Panc1 (cell line): ENCODE results near the gene MED12L. TPM values are rescaled to one million over a fixed set of nuclear protein-coding genes. Genes with fewer than 3 reads are reported as not detected.

Experiments
- ATAC-seq: fragments of 200-7000 bp; cut with Tn5 transposase; 2 replicates; pipeline ENCODE4 v1.9.1; 2020; ENCODE audit warnings: mild to moderate bottlenecking, moderate library complexity
- BruUV-seq: library from RNA; stranded (reverse); fragments of 400-500 nt; replicated peaks from 2 replicates; lab custom pipeline; 2021; lab: Mats Ljungman, UMichigan
- CTCF ChIA-PET: fragments of 300-600 bp; sonication (Branson Sonifier 250); formaldehyde crosslinking; loops from one replicate; lab custom pipeline; 2022; ENCODE audit warnings: antibody characterized with exemption; lab: Charles Lee
- POLR2A ChIA-PET: fragments of 300-600 bp; sonication (Branson Sonifier 250); formaldehyde crosslinking; loops from one replicate; lab custom pipeline; 2022; ENCODE audit warnings: antibody characterized with exemption; lab: Charles Lee
- DNase-seq: peaks from one replicate; pipeline ENCODE4 v3.0.0-alpha.2; 2010; ENCODE audit warnings: low read depth, low spot score
- H3K27ac ChIP-seq: 2 replicates; pipeline ENCODE4 v1.5.1; 2011; ENCODE audit warnings: mild to moderate bottlenecking, low read length, inconsistent platforms
- H3K27me3 ChIP-seq: fragments of 200-500 bp; sonication (Bioruptor generic); 2 replicates; pipeline ENCODE4 v1.6.0; 2014; ENCODE audit warnings: low read length, inconsistent platforms; ENCODE audit not compliant: control insufficient read depth, insufficient read depth
- H3K36me3 ChIP-seq: fragments of 200-500 bp; sonication (Bioruptor generic); 2 replicates; pipeline ENCODE4 v1.5.1; 2014; ENCODE audit warnings: inconsistent platforms, mild to moderate bottlenecking, low read length, moderate library complexity; ENCODE audit not compliant: control insufficient read depth, insufficient read depth
- H3K4me1 ChIP-seq: 2 replicates; pipeline ENCODE4 v1.5.1; 2011; ENCODE audit warnings: inconsistent platforms, mild to moderate bottlenecking, low read length, moderate library complexity; ENCODE audit not compliant: control insufficient read depth, insufficient read depth
- H3K4me3 ChIP-seq, 2 experiments: 2 replicates each; pipeline ENCODE4 v1.5.1; 2011 to 2012; ENCODE audit warnings: low read depth in 2 of 2, low read length in 2 of 2, mild to moderate bottlenecking in 2 of 2, inconsistent platforms in 1 of 2, moderate library complexity in 1 of 2
- H3K9me3 ChIP-seq: fragments of 200-500 bp; sonication (Bioruptor generic); 2 replicates; pipeline ENCODE4 v1.5.1; 2014; ENCODE audit warnings: low read depth, mild to moderate bottlenecking, inconsistent platforms, low read length, moderate library complexity; ENCODE audit not compliant: control insufficient read depth, insufficient read depth
- CTCF ChIP-seq: fragments of 450-650 bp; IDR thresholded peaks from 2 replicates; pipeline ENCODE4 v1.5.1; 2017; ENCODE audit warnings: mild to moderate bottlenecking
- POLR2AphosphoS5 ChIP-seq: IDR thresholded peaks from 2 replicates; pipeline ENCODE4 v1.6.1; 2012; ENCODE audit warnings: mild to moderate bottlenecking, low read depth, low read length, moderate library complexity
- REST ChIP-seq, 2 experiments: IDR thresholded peaks; 2 replicates each; pipeline ENCODE4 v1.6.1; 2011 to 2012; ENCODE audit warnings: low read depth in 2 of 2, control low read depth in 1 of 2, low read length in 1 of 2, mild to moderate bottlenecking in 1 of 2, moderate library complexity in 1 of 2; ENCODE audit not compliant: insufficient read depth in 1 of 2
- SIN3A ChIP-seq: IDR thresholded peaks from 2 replicates; pipeline ENCODE4 v1.6.1; 2012; ENCODE audit warnings: low read depth, mild to moderate bottlenecking, low read length, moderate library complexity, borderline replicate concordance; ENCODE audit not compliant: insufficient read depth
- TCF7L2 ChIP-seq: IDR thresholded peaks from 2 replicates; pipeline ENCODE4 v1.6.1; 2011; ENCODE audit warnings: mild to moderate bottlenecking, low read depth, low read length, inconsistent platforms
- in situ Hi-C: cut with HindIII; loops from 2 replicates; pipeline ENCODE4 v1.10.0; 2016; ENCODE audit warnings: low sequenced_read_pairs, low pct_unique_long_range_greater_than_20kb
- intact Hi-C: fragments of 100-400 bp; cut with micrococcal nuclease; formaldehyde crosslinking; loops from one replicate; pipeline ENCODE4 v1.10.0; 2022; ENCODE audit not compliant: unreplicated experiment
- total RNA-seq: library from RNA; stranded (reverse); gene quantifications from one replicate; pipeline ENCODE4 v1.2.1, GENCODE V29; 2021; ENCODE audit not compliant: unreplicated experiment

MED12L gene
- total RNA-seq, 1 experiment from 2014 or later = 2.8 TPM

- POLR2A ChIA-PET = interaction anchor here (0.6 kb wide), 1 partner anchor 53 kb away, joined by 7 read pairs; the partner anchor contains the start of gene P2RY14
- H3K27me3 ChIP-seq = no peaks in the 10 kb centered on the region
- no peaks in the 10 kb centered on the region for H3K36me3 ChIP-seq
- ATAC-seq = no peak
- no peak overlapping the region for H3K4me3 ChIP-seq
- no peak for TF ChIP-seq POLR2AphosphoS5
- TF ChIP-seq TCF7L2 = no peak
- TF ChIP-seq SIN3A = no peak
- TF ChIP-seq REST (IDR thresholded peaks at IDR 0.05; ENCODE audit: insufficient read depth in 1 of 2, low read depth in 2 of 2, low read length in 1 of 2) = no peak
- no peak for TF ChIP-seq CTCF
- no peak overlapping the region for H3K27ac ChIP-seq
- no peak for DNase-seq
- intact Hi-C loops (no loop called here), in situ Hi-C loops (no loop called here)
- CTCF ChIA-PET = no interaction called here
- H3K9me3 ChIP-seq = no peaks in the 10 kb centered on the region
- BruUV-seq = no TSS peak
- H3K4me1 ChIP-seq = no peaks in the 10 kb centered on the region
These were observed 139.8 kb downstream of the MED12L start for GRCh38 chr3:151225040-151225975.

- H3K27me3 ChIP-seq = no peaks in the 10 kb centered on the region
- BruUV-seq = no TSS peak
- no peak overlapping the region for H3K27ac ChIP-seq
- DNase-seq (no peak), ATAC-seq (no peak)
- intact Hi-C loops (no loop called here), in situ Hi-C loops (no loop called here)
- POLR2A ChIA-PET = no interaction called here
- H3K9me3 ChIP-seq = no peaks in the 10 kb centered on the region
- CTCF ChIA-PET = no interaction called here
- H3K4me3 ChIP-seq = no peak overlapping the region
- no peaks in the 10 kb centered on the region for H3K4me1 ChIP-seq
- H3K36me3 ChIP-seq = no peaks in the 10 kb centered on the region
- no peak for TF ChIP-seq CTCF
These were observed 140.7 kb downstream of the MED12L start for GRCh38 chr3:151226088-151226563.
